ENCODE data around the gene TMBIM6. TPM values are rescaled to one million over a fixed set of nuclear protein-coding genes. Genes with fewer than 3 reads are reported as not detected.
"Not testable (repeated sequence)": the region's sequence is repeated elsewhere in the genome, so short reads cannot be mapped to it uniquely, and the experiment has no call there.

The TMBIM6 gene
- polyA plus RNA-seq, 3 donors = 315 to 1,453 (median 1,396) TPM

DNA sequence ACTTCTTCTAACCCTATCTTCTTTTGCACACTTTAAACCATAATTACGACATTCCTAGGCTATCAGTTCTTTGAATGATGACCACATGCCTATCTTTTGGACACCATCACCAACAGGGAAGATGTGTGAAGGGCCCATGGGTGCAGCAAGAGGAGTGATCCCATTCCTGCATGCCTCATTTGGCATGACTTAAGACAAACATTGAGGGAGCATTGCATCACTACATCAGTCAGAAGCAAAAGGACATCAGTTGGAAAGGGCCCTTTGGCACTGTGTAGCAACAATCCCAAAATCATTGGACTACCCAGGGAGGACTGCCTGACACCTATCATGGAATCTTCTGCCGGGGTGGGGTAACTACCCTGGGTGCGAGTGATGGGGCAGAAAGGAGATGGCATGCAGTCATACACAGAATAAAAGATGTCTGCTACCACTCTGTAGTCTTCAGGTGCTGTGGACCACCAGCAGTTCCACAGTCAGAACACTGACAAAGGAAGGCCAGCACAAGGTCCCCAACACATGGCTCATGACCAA, 10.7 kb upstream of the TMBIM6 start:
- 100% methylated on average over 2 of the region's 3 CpGs for WGBS (ENCODE audit: insufficient coverage)
- H3K9ac ChIP-seq (ENCODE audit: insufficient read depth, low read length, poor library complexity, severe bottlenecking) = no peak overlapping the region
- no peaks in the 10 kb centered on the region for H4K20me1 ChIP-seq (ENCODE audit: insufficient read depth, low read length)
- Mint-ChIP-seq H3K36me3 (no peaks in the 10 kb centered on the region), H3K27ac (no peak overlapping the region), H3K4me3 (no peak overlapping the region), H3K9me3 (peaks cover 4 to 10% (median 7%) of the 10 kb centered on the region in 7 donors), H3K27me3 (ENCODE audit: low read depth in 3 of 3) (peaks cover 2 to 10% (median 7%) of the 10 kb centered on the region in 3 donors), H3K4me1 (peaks cover 11% of the 10 kb centered on the region)
- intact Hi-C loops (cut with micrococcal nuclease) = no loop called here
- H3K4me1 ChIP-seq (ENCODE audit: control insufficient read depth in 1 of 2, insufficient read depth in 2 of 2, low read length in 2 of 2) = peaks cover 13% of the 10 kb centered on the region in 2 donors
- H3K36me3 ChIP-seq (replicated peaks in 1 of 2; ENCODE audit: control insufficient read depth in 1 of 2, insufficient read depth in 2 of 2, low read length in 2 of 2) = no peaks in the 10 kb centered on the region
- no peaks in the 10 kb centered on the region for H3K9me3 ChIP-seq (replicated peaks in 1 of 2; ENCODE audit: control insufficient read depth in 1 of 2, insufficient read depth in 1 of 2, low read length in 2 of 2)
- no peak overlapping the region for H3K4me3 ChIP-seq (replicated peaks in 1 of 3; ENCODE audit: low read depth in 2 of 3, low read length in 3 of 3)
- no peak overlapping the region for H3K27ac ChIP-seq (ENCODE audit: low read depth in 1 of 2, low read length in 2 of 2)
- no peak for DNase-seq
- TF ChIP-seq, protein P1, sequence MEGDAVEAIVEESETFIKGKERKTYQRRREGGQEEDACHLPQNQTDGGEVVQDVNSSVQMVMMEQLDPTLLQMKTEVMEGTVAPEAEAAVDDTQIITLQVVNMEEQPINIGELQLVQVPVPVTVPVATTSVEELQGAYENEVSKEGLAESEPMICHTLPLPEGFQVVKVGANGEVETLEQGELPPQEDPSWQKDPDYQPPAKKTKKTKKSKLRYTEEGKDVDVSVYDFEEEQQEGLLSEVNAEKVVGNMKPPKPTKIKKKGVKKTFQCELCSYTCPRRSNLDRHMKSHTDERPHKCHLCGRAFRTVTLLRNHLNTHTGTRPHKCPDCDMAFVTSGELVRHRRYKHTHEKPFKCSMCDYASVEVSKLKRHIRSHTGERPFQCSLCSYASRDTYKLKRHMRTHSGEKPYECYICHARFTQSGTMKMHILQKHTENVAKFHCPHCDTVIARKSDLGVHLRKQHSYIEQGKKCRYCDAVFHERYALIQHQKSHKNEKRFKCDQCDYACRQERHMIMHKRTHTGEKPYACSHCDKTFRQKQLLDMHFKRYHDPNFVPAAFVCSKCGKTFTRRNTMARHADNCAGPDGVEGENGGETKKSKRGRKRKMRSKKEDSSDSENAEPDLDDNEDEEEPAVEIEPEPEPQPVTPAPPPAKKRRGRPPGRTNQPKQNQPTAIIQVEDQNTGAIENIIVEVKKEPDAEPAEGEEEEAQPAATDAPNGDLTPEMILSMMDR (IDR thresholded peaks at IDR 0.05) = no peak
- H3K27me3 ChIP-seq (ENCODE audit: control insufficient read depth in 2 of 2, insufficient read depth in 2 of 2, low read length in 2 of 2) = no peaks in the 10 kb centered on the region
- no peaks in the 10 kb centered on the region for H3K79me2 ChIP-seq (ENCODE audit: insufficient read depth, low read length)
- H3K4me2 ChIP-seq (replicated peaks; ENCODE audit: extremely low read depth, low read length, poor library complexity, severe bottlenecking) = no peak overlapping the region
- no peak overlapping the region for H2AFZ ChIP-seq (ENCODE audit: insufficient read depth, low read depth, low read length, poor library complexity, severe bottlenecking)

DNA sequence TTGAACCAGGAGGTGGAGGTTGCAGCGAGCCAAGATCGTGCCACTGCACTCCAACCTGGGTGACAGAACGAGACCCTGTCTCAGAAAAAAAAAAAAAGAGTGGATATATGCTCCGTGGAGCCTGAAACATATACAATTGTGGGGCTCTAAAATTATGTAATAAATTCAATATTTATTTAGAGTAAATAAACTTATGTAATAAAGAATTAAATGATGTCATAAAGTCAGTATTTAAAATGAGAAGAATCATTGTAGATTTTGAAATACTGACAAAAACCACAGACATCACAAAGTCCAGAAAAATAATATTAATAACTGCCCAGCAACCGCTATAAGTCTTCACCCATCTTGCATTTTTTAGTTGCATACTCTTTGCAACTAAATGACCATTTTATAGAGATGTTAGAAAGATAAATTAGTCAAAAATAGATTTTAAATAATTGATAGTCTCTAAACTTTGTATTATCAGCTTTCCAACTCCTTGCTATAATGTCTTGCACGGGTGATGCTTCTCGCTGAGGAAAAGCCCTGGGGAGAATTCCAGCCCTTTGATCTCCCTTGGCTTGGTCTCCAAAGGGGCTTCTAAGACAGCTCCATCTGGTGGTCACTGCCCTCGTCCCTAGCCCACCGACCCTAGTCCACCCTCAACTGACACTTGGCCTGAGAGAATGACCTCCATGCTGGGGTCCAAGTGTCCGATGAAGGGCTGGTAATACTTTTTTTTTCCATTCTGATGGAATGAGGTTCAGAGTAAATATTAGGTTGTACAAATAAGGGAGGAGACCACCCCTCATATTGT, 7.9 kb upstream of the TMBIM6 start:
- H3K27me3 Mint-ChIP-seq (ENCODE audit: low read depth in 3 of 3) = peaks cover 2 to 7% (median 4%) of the 10 kb centered on the region in 3 donors
- H3K4me1 Mint-ChIP-seq = peaks cover 11% of the 10 kb centered on the region
- peaks cover 4 to 10% (median 7%) of the 10 kb centered on the region in 7 donors for H3K9me3 Mint-ChIP-seq
- intact Hi-C loops (cut with micrococcal nuclease) = no loop called here
- no peaks in the 10 kb centered on the region for H3K27me3 ChIP-seq (ENCODE audit: control insufficient read depth in 2 of 2, insufficient read depth in 2 of 2, low read length in 2 of 2)
- no peaks in the 10 kb centered on the region for H3K79me2 ChIP-seq (ENCODE audit: insufficient read depth, low read length)
- peaks cover 13% of the 10 kb centered on the region in 2 donors for H3K4me1 ChIP-seq (ENCODE audit: control insufficient read depth in 1 of 2, insufficient read depth in 2 of 2, low read length in 2 of 2)
- H3K4me3 Mint-ChIP-seq = no peak overlapping the region
- H3K4me2 ChIP-seq (replicated peaks; ENCODE audit: extremely low read depth, low read length, poor library complexity, severe bottlenecking) = no peak overlapping the region
- no peaks in the 10 kb centered on the region for H3K9me3 ChIP-seq (replicated peaks in 1 of 2; ENCODE audit: control insufficient read depth in 1 of 2, insufficient read depth in 1 of 2, low read length in 2 of 2)
- H3K36me3 Mint-ChIP-seq = no peaks in the 10 kb centered on the region
- H3K9ac ChIP-seq (ENCODE audit: insufficient read depth, low read length, poor library complexity, severe bottlenecking) = no peak overlapping the region
- no peak overlapping the region for H2AFZ ChIP-seq (ENCODE audit: insufficient read depth, low read depth, low read length, poor library complexity, severe bottlenecking)
- no peak for DNase-seq
- no peaks in the 10 kb centered on the region for H4K20me1 ChIP-seq (ENCODE audit: insufficient read depth, low read length)
- no peak overlapping the region for H3K27ac Mint-ChIP-seq
- WGBS (ENCODE audit: insufficient coverage) = 100% methylated on average over 3 of the region's 10 CpGs
- no peak overlapping the region for H3K27ac ChIP-seq (ENCODE audit: low read depth in 1 of 2, low read length in 2 of 2)
- H3K4me3 ChIP-seq (replicated peaks in 1 of 3; ENCODE audit: low read depth in 2 of 3, low read length in 3 of 3) = no peak overlapping the region
- TF ChIP-seq, protein P1 (IDR thresholded peaks at IDR 0.05) = no peak
- no peaks in the 10 kb centered on the region for H3K36me3 ChIP-seq (replicated peaks in 1 of 2; ENCODE audit: control insufficient read depth in 1 of 2, insufficient read depth in 2 of 2, low read length in 2 of 2)

DNA sequence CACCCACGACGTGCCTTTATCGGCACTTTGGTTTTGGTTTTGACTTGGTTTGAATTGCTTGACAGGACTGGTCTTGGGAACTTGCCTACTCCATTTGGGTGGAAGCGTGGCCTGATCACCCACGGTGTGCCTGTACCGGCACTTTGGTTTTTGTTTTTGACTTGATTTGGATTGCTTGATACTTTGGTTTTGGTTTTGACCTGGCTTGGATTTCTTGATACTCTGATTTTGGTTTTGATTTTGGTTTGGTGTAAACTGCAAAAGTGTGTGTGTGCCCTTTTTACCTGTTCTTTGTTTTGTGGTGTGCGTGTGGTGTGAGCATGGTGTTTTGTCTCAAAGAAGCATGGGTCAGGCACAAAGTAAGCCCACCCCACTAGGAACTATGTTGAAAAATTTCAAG, 6.5 kb upstream of the TMBIM6 start:
- H3K9me3 ChIP-seq (replicated peaks in 1 of 2; ENCODE audit: control insufficient read depth in 1 of 2, insufficient read depth in 1 of 2, low read length in 2 of 2); H3K27ac ChIP-seq (ENCODE audit: low read depth in 1 of 2, low read length in 2 of 2); H3K36me3 Mint-ChIP-seq; H3K79me2 ChIP-seq (ENCODE audit: insufficient read depth, low read length); intact Hi-C loops (cut with micrococcal nuclease); H3K4me2 ChIP-seq (replicated peaks; ENCODE audit: extremely low read depth, low read length, poor library complexity, severe bottlenecking); H3K27ac Mint-ChIP-seq; H3K27me3 Mint-ChIP-seq (ENCODE audit: low read depth in 3 of 3); H3K9me3 Mint-ChIP-seq; H3K36me3 ChIP-seq (replicated peaks in 1 of 2; ENCODE audit: control insufficient read depth in 1 of 2, insufficient read depth in 2 of 2, low read length in 2 of 2); H3K27me3 ChIP-seq (ENCODE audit: control insufficient read depth in 2 of 2, insufficient read depth in 2 of 2, low read length in 2 of 2); H3K9ac ChIP-seq (ENCODE audit: insufficient read depth, low read length, poor library complexity, severe bottlenecking); H2AFZ ChIP-seq (ENCODE audit: insufficient read depth, low read depth, low read length, poor library complexity, severe bottlenecking); H3K4me3 Mint-ChIP-seq; DNase-seq; H3K4me3 ChIP-seq (replicated peaks in 1 of 3; ENCODE audit: low read depth in 2 of 3, low read length in 3 of 3); H4K20me1 ChIP-seq (ENCODE audit: insufficient read depth, low read length): not testable (repeated sequence)
- H3K4me1 ChIP-seq (ENCODE audit: control insufficient read depth in 1 of 2, insufficient read depth in 2 of 2, low read length in 2 of 2) = peaks cover 13% of the 10 kb centered on the region in 2 donors
- 100% methylated on average over 2 of the region's 7 CpGs for WGBS (ENCODE audit: insufficient coverage)
- H3K4me1 Mint-ChIP-seq = peaks cover 11% of the 10 kb centered on the region

Measured in CD14-positive monocyte (primary cell).